IMR-90 (cell line): ENCODE results near the gene SNRNP70. TPM values are rescaled to one million over a fixed set of nuclear protein-coding genes. Genes with fewer than 3 reads are reported as not detected.

Experiments used
- ATAC-seq: fragments of 200-7000 bp; cut with Tn5 transposase; 2 replicates; pipeline ENCODE4 v1.9.1; 2020; ENCODE audit warnings: low read depth, mild to moderate bottlenecking, moderate library complexity
- BruUV-seq: library from RNA; stranded (reverse); fragments of 400-500 nt; replicated peaks from 2 replicates; lab custom pipeline; 2021; lab: Mats Ljungman, UMichigan
- CTCF ChIA-PET: fragments of 300-600 bp; formaldehyde crosslinking; extraction: SDS; loops from one replicate; lab custom pipeline; 2021; ENCODE audit warnings: antibody characterized with exemption; lab: Yijun Ruan, JAX
- POLR2A ChIA-PET: fragments of 300-600 bp; sonication (Branson Sonifier 250); formaldehyde crosslinking; loops from one replicate; lab custom pipeline; 2022; ENCODE audit warnings: antibody characterized with exemption; ENCODE audit not compliant: unreplicated experiment; lab: Charles Lee
- DNase-seq: peaks from one replicate; pipeline ENCODE4 v3.0.0; 2013
- H2AFZ ChIP-seq: replicated peaks from 2 replicates; pipeline ENCODE3; 2013; ENCODE audit warnings: low read length, mild to moderate bottlenecking; ENCODE audit not compliant: poor library complexity
- H2AK5ac ChIP-seq: 2 replicates; pipeline ENCODE4 v1.6.1; 2013; ENCODE audit warnings: low read depth, low read length, inconsistent platforms
- H2AK9ac ChIP-seq: replicated peaks from 2 replicates; pipeline ENCODE3; 2013; ENCODE audit warnings: mild to moderate bottlenecking, low read depth, low read length, moderate library complexity; ENCODE audit not compliant: poor library complexity
- H2BK120ac ChIP-seq: 2 replicates; pipeline ENCODE4 v1.6.1; 2013; ENCODE audit warnings: low read depth, low read length, inconsistent platforms
- H2BK15ac ChIP-seq: 3 replicates; pipeline ENCODE4 v1.6.1; 2013; ENCODE audit warnings: low read depth, low read length, inconsistent platforms
- H2BK20ac ChIP-seq: 2 replicates; pipeline ENCODE4 v1.6.1; 2013; ENCODE audit warnings: low read depth, mild to moderate bottlenecking, inconsistent platforms, low read length, moderate library complexity
- H2BK5ac ChIP-seq: 2 replicates; pipeline ENCODE4 v1.6.1; 2013; ENCODE audit warnings: mild to moderate bottlenecking, low read depth, low read length, inconsistent platforms; ENCODE audit not compliant: poor library complexity, severe bottlenecking
- H3K14ac ChIP-seq: replicated peaks from 2 replicates; pipeline ENCODE4 v1.6.1; 2013; ENCODE audit warnings: low read depth, low read length, inconsistent platforms
- H3K18ac ChIP-seq: 2 replicates; pipeline ENCODE4 v1.6.1; 2013; ENCODE audit warnings: low read depth, low read length, control low read depth
- H3K23ac ChIP-seq: 2 replicates; pipeline ENCODE4 v1.6.1; 2013; ENCODE audit warnings: low read depth, low read length, inconsistent platforms
- H3K27ac ChIP-seq: 2 replicates; pipeline ENCODE4 v1.5.1; 2013; ENCODE audit warnings: mild to moderate bottlenecking, control low read depth, low read length; ENCODE audit not compliant: insufficient read depth
- H3K27me3 ChIP-seq: 2 replicates; pipeline ENCODE4 v1.6.1; 2013; ENCODE audit warnings: low read length; ENCODE audit not compliant: control insufficient read depth, insufficient read depth
- H3K36me3 ChIP-seq: 2 replicates; pipeline ENCODE4 v1.6.1; 2013; ENCODE audit warnings: low read length, mixed read lengths; ENCODE audit not compliant: control insufficient read depth, insufficient read depth
- H3K4ac ChIP-seq: 2 replicates; pipeline ENCODE4 v1.6.1; 2013; ENCODE audit warnings: low read depth, low read length, inconsistent platforms
- H3K4me1 ChIP-seq: 2 replicates; pipeline ENCODE4 v1.6.1; 2013; ENCODE audit warnings: low read length, mixed read lengths; ENCODE audit not compliant: control insufficient read depth, insufficient read depth
- H3K4me2 ChIP-seq: 2 replicates; pipeline ENCODE4 v1.6.1; 2013; ENCODE audit warnings: low read depth, mild to moderate bottlenecking, control low read depth, low read length, moderate library complexity
- H3K4me3 ChIP-seq: 2 replicates; pipeline ENCODE4 v1.5.1; 2013; ENCODE audit warnings: low read depth, mild to moderate bottlenecking, control low read depth, low read length, moderate library complexity; ENCODE audit not compliant: insufficient read depth
- H3K56ac ChIP-seq: 2 replicates; pipeline ENCODE4 v1.6.1; 2013; ENCODE audit warnings: low read length, inconsistent platforms; ENCODE audit not compliant: insufficient read depth; ENCODE audit errors: extremely low read depth
- H3K79me1 ChIP-seq, 2 experiments: 2 replicates each; pipeline ENCODE4 v1.6.1; 2013; ENCODE audit warnings: low read length in 2 of 2, inconsistent platforms in 1 of 2, low read depth in 1 of 2
- H3K9ac ChIP-seq: 2 replicates; pipeline ENCODE4 v1.6.1; 2013; ENCODE audit warnings: low read depth, low read length, control low read depth
- H3K9me1 ChIP-seq: 2 replicates; pipeline ENCODE4 v1.6.1; 2013; ENCODE audit warnings: low read length, inconsistent platforms; ENCODE audit not compliant: insufficient read depth
- H3K9me3 ChIP-seq: 2 replicates; pipeline ENCODE4 v1.6.1; 2013; ENCODE audit warnings: low read length; ENCODE audit not compliant: control insufficient read depth, insufficient read depth
- H4K20me1 ChIP-seq: 2 replicates; pipeline ENCODE4 v1.6.1; 2013; ENCODE audit warnings: low read length, inconsistent platforms; ENCODE audit not compliant: insufficient read depth
- H4K5ac ChIP-seq: 2 replicates; pipeline ENCODE4 v1.6.1; 2013; ENCODE audit warnings: mild to moderate bottlenecking, low read depth, low read length, control low read depth
- H4K8ac ChIP-seq, 2 experiments: 2 replicates each; pipeline ENCODE4 v1.6.1; 2013; ENCODE audit warnings: low read depth in 2 of 2, low read length in 2 of 2, control low read depth in 1 of 2, inconsistent platforms in 1 of 2
- H4K91ac ChIP-seq: 2 replicates; pipeline ENCODE4 v1.6.1; 2013; ENCODE audit warnings: low read depth, low read length, inconsistent platforms; ENCODE audit not compliant: insufficient read depth
- BHLHE40 ChIP-seq: fragments of 150-350 bp; IDR thresholded peaks from 2 replicates; pipeline ENCODE4 v1.6.1; 2016; ENCODE audit warnings: mild to moderate bottlenecking, low read depth, low read length
- CEBPB ChIP-seq: IDR thresholded peaks from 2 replicates; pipeline ENCODE4 v1.6.1; 2012; ENCODE audit warnings: low read depth, low read length, improper control_type of control experiment
- CHD1 ChIP-seq: IDR thresholded peaks from 2 replicates; pipeline ENCODE4 v1.6.1; 2012; ENCODE audit warnings: low read depth, low read length, improper control_type of control experiment
- ELK1 ChIP-seq: fragments of 150-350 bp; IDR thresholded peaks from 2 replicates; pipeline ENCODE4 v1.6.1; 2016; ENCODE audit warnings: low read depth, mild to moderate bottlenecking, low read length, moderate library complexity, borderline replicate concordance
- FOS ChIP-seq: fragments of 150-350 bp; IDR thresholded peaks from 2 replicates; pipeline ENCODE4 v1.6.1; 2016; ENCODE audit warnings: low read depth, low read length
- MAFK ChIP-seq: IDR thresholded peaks from 2 replicates; pipeline ENCODE4 v1.6.1; 2012; ENCODE audit warnings: low read depth, low read length, improper control_type of control experiment
- MAZ ChIP-seq: IDR thresholded peaks from 2 replicates; pipeline ENCODE4 v1.6.1; 2012; ENCODE audit warnings: low read depth, mild to moderate bottlenecking, low read length, improper control_type of control experiment, moderate library complexity, borderline replicate concordance
- MXI1 ChIP-seq: IDR thresholded peaks from 2 replicates; pipeline ENCODE4 v1.6.1; 2012; ENCODE audit warnings: low read depth, mild to moderate bottlenecking, low read length, moderate library complexity, borderline replicate concordance
- NFE2L2 ChIP-seq: fragments of 150-350 bp; IDR thresholded peaks from 2 replicates; pipeline ENCODE4 v1.6.1; 2016; ENCODE audit warnings: low read depth, mild to moderate bottlenecking, low read length
- POLR2A ChIP-seq: IDR thresholded peaks from 2 replicates; pipeline ENCODE4 v1.6.1; 2012; ENCODE audit warnings: mild to moderate bottlenecking, low read depth, low read length
- RAD21 ChIP-seq: IDR thresholded peaks from 2 replicates; pipeline ENCODE4 v1.6.1; 2012; ENCODE audit warnings: low read length, improper control_type of control experiment
- RCOR1 ChIP-seq: IDR thresholded peaks from 2 replicates; pipeline ENCODE4 v1.6.1; 2012; ENCODE audit warnings: mild to moderate bottlenecking, low read length, improper control_type of control experiment; ENCODE audit not compliant: insufficient replicate concordance
- RFX5 ChIP-seq: IDR thresholded peaks from 2 replicates; pipeline ENCODE4 v1.8.0; 2012; ENCODE audit warnings: low read depth, mild to moderate bottlenecking, low read length, moderate library complexity
- SMC3 ChIP-seq: fragments of 150-350 bp; IDR thresholded peaks from 2 replicates; pipeline ENCODE4 v1.6.1; 2016; ENCODE audit warnings: low read depth, mild to moderate bottlenecking, antibody characterized with exemption, low read length, moderate library complexity
- WGBS, 2 experiments: methylation state at CpG; one replicate each; pipeline versions ENCODE4 v1.1.5 to v1.1.7; 2013; ENCODE audit warnings: missing lambda C conversion rate in 2 of 2; ENCODE audit not compliant: insufficient read length in 1 of 2; ENCODE audit errors: extremely low coverage in 2 of 2; 5-methylcytosine and 5-hydroxymethylcytosine counted together
- dilution Hi-C: fragments of 300-500 bp; cut with HindIII; formaldehyde crosslinking; loops from one replicate; pipeline ENCODE4 v1.14.3; 2018; ENCODE audit warnings: low sequenced_read_pairs; ENCODE audit not compliant: unreplicated experiment
- in situ Hi-C: fragments of 300-500 bp; cut with MboI; formaldehyde crosslinking; loops from 3 replicates; pipeline ENCODE4 v1.14.3; 2019; ENCODE audit warnings: low sequenced_read_pairs, inconsistent platforms, mixed read lengths
- intact Hi-C: fragments of 100-400 bp; cut with micrococcal nuclease; formaldehyde crosslinking; loops from 2 replicates; pipeline ENCODE4 v1.10.0; 2022
- polyA plus RNA-seq, 3 experiments: library from polyadenylated mRNA; depleted of rRNA; stranded (reverse); fragments of >200 nt; gene quantifications; 2 replicates each; pipeline ENCODE4 v1.2.3, GENCODE V29; 2012; ENCODE audit warnings: low replicate concordance in 1 of 3
- total RNA-seq: library from RNA; depleted of rRNA; stranded (reverse); fragments of >200 nt; gene quantifications from 2 replicates; pipeline ENCODE4 v1.2.3, GENCODE V29; 2012
- TF ChIP-seq, protein P1 (sequence below): conservative IDR thresholded peaks from 2 replicates; pipeline ENCODE4 v1.5.1; 2012; ENCODE audit warnings: mild to moderate bottlenecking, low read depth, low read length, improper control_type of control experiment
- TF ChIP-seq, protein P2 (sequence below): fragments of 150-350 bp; IDR thresholded peaks from 2 replicates; pipeline ENCODE4 v1.6.1; 2017; ENCODE audit warnings: mild to moderate bottlenecking, antibody characterized with exemption, low read length, low read depth

Gene SNRNP70
- total and polyA plus RNA-seq, 2 of the 4 experiments (the other 2 are of a cell fraction), result 72.8 to 200 TPM

DNA sequence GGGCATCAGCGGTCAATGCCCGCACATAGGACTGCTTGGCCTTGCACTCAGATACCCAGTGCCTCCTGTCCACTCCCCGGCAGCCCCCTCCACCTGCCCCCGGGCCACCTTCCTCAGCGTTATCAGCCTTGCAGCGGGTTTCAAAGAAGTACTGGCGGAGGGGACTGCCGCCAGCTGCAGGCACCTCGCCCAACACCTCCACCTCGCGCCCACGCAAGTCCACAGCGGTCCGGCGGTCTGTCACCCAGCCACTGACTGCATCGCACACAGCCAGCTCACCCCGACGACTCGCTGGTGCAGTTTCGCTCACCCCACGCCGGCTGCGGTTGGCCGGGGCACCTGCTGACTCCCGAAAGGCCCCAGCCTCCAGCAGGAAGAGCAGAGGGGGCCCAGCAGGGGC is 23.8 kb upstream of the SNRNP70 start:
- POLR2A ChIA-PET, result interaction anchor here (0.5 kb wide), 1 partner anchor 26 kb away, joined by 7 read pairs; no protein-coding TSS in a partner anchor
- Histone ChIP-seq H4K5ac (no peak overlapping the region), H3K4me2 (no peak overlapping the region), H3K79me1 (peaks cover 0 to 5% of the 10 kb centered on the region in 2 experiments; a peak in 3 of 4 replicates), H2AFZ (no peak overlapping the region), H2BK15ac (no peak overlapping the region), H3K27me3 (peaks cover 32% of the 10 kb centered on the region), H4K8ac (no peak overlapping the region), H4K20me1 (no peaks in the 10 kb centered on the region), H4K91ac (no peak overlapping the region), H3K4me1 (peaks cover 5% of the 10 kb centered on the region; the same call in 1 of the 2 replicates), H3K4me3 (no peak overlapping the region), H2AK5ac (no peak overlapping the region), H3K9me1 (no peaks in the 10 kb centered on the region), H3K36me3 (no peaks in the 10 kb centered on the region), H2BK5ac (no peak overlapping the region), H2BK20ac (no peak overlapping the region), H3K9ac (no peak overlapping the region), H3K14ac (no peak overlapping the region), H3K56ac (no peak overlapping the region), H3K23ac (no peak overlapping the region), H2BK120ac (no peak overlapping the region), H3K27ac (no peak overlapping the region), H3K18ac (no peak overlapping the region), H3K4ac (no peak overlapping the region), H3K9me3 (no peaks in the 10 kb centered on the region), H2AK9ac (no peak overlapping the region)
- dilution Hi-C loops, result no loop called here
- DNase-seq (no peak), ATAC-seq (no peak)
- TF ChIP-seq CHD1 (no peak), RAD21 (no peak), POLR2A (no peak), NFE2L2 (no peak), RCOR1 (no peak), FOS (no peak), RFX5 (no peak), MAZ (no peak), MAFK (no peak), SMC3 (no peak), MXI1 (no peak), BHLHE40 (no peak), ELK1 (no peak), CEBPB (no peak)
- TF ChIP-seq, protein P1, sequence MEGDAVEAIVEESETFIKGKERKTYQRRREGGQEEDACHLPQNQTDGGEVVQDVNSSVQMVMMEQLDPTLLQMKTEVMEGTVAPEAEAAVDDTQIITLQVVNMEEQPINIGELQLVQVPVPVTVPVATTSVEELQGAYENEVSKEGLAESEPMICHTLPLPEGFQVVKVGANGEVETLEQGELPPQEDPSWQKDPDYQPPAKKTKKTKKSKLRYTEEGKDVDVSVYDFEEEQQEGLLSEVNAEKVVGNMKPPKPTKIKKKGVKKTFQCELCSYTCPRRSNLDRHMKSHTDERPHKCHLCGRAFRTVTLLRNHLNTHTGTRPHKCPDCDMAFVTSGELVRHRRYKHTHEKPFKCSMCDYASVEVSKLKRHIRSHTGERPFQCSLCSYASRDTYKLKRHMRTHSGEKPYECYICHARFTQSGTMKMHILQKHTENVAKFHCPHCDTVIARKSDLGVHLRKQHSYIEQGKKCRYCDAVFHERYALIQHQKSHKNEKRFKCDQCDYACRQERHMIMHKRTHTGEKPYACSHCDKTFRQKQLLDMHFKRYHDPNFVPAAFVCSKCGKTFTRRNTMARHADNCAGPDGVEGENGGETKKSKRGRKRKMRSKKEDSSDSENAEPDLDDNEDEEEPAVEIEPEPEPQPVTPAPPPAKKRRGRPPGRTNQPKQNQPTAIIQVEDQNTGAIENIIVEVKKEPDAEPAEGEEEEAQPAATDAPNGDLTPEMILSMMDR, result no peak
- TF ChIP-seq, protein P2, sequence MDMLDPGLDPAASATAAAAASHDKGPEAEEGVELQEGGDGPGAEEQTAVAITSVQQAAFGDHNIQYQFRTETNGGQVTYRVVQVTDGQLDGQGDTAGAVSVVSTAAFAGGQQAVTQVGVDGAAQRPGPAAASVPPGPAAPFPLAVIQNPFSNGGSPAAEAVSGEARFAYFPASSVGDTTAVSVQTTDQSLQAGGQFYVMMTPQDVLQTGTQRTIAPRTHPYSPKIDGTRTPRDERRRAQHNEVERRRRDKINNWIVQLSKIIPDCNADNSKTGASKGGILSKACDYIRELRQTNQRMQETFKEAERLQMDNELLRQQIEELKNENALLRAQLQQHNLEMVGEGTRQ, result no peak
- intact Hi-C loops, result no loop called here
- in situ Hi-C loops, result no loop called here
- BruUV-seq, result no TSS peak
- WGBS, 2 experiments, result 74% methylated on average over 9 of the region's 25 CpGs; no CpG with 5 or more reads in 1 of the 2 experiments
- CTCF ChIA-PET, result no interaction called here
